ENCODE data around the gene GCH1. TPM values are rescaled to one million over a fixed set of nuclear protein-coding genes. Genes with fewer than 3 reads are reported as not detected.

Gene GCH1
- total RNA-seq, 2 experiments from 2014 or later: 18.4 to 20.4 TPM

- Histone ChIP-seq H3K36me3 (ENCODE audit: insufficient read depth, low read length) (no peaks in the 10 kb centered on the region), H3K27me3 (ENCODE audit: control insufficient read depth in 1 of 2, insufficient read depth in 2 of 2, low read length in 2 of 2) (no peaks in the 10 kb centered on the region), H3K4me3 (ENCODE audit: low read length) (no peak overlapping the region), H3K4me1 (ENCODE audit: insufficient read depth, low read length) (no peaks in the 10 kb centered on the region), H3K9me3 (ENCODE audit: control insufficient read depth in 1 of 2, insufficient read depth in 1 of 2, low read length in 2 of 2) (peaks cover 4 to 6% of the 10 kb centered on the region in 2 experiments), H3K27ac (ENCODE audit: low read depth in 1 of 2, low read length in 2 of 2) (no peak overlapping the region)
- no peak overlapping the region for H3K4me3 Mint-ChIP-seq
- DNase-seq: no peak
- no peak overlapping the region for H3K27ac Mint-ChIP-seq
- TF ChIP-seq CTCF (IDR thresholded peaks at IDR 0.05): no peak
- no peaks in the 10 kb centered on the region for H3K4me1 Mint-ChIP-seq (ENCODE audit: low read depth)
- CTCF ChIA-PET: no interaction called here
- intact Hi-C loops (cut with DNase I, micrococcal nuclease): no loop called here
- POLR2A ChIA-PET: no interaction called here
- H3K27me3 Mint-ChIP-seq: peaks cover 20% of the 10 kb centered on the region
- H3K9me3 Mint-ChIP-seq: no peaks in the 10 kb centered on the region
- no peak for ATAC-seq (ENCODE audit: poor library complexity)
- H3K36me3 Mint-ChIP-seq (ENCODE audit: low read depth): no peaks in the 10 kb centered on the region
Measured at GRCh38 chr14:54798465-54799124, 104.0 kb downstream of the GCH1 start.

DNA sequence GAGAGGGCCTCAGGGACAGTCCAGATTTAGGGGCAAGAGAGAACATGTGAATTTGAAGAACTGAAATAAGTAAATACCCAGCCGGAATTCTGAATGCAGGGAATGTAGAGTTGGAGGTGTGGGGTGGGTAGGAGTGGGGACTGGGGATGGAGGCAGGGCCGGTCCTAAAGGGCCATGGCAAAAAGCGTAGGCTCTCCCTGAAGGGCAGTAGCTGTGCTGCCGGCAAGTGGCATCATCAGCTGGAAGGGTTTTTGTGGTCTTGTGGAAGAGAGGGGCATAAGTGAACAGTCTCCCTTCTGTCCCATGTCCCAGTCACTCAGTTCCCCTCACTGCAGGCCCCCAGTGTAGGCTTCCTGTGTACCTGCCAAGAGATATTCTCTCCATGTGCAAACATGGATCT is 104.6 kb downstream of the GCH1 start:
- Histone ChIP-seq H3K27ac (ENCODE audit: low read depth in 1 of 2, low read length in 2 of 2) (no peak overlapping the region), H3K9me3 (ENCODE audit: control insufficient read depth in 1 of 2, insufficient read depth in 1 of 2, low read length in 2 of 2) (peaks cover 4 to 6% of the 10 kb centered on the region in 2 experiments), H3K4me3 (ENCODE audit: low read length) (no peak overlapping the region), H3K36me3 (ENCODE audit: insufficient read depth, low read length) (no peaks in the 10 kb centered on the region), H3K27me3 (ENCODE audit: control insufficient read depth in 1 of 2, insufficient read depth in 2 of 2, low read length in 2 of 2) (no peaks in the 10 kb centered on the region), H3K4me1 (ENCODE audit: insufficient read depth, low read length) (no peaks in the 10 kb centered on the region)
- peaks cover 20% of the 10 kb centered on the region for H3K27me3 Mint-ChIP-seq
- no peak for TF ChIP-seq CTCF (IDR thresholded peaks at IDR 0.05)
- no peaks in the 10 kb centered on the region for H3K4me1 Mint-ChIP-seq (ENCODE audit: low read depth)
- no peak for ATAC-seq (ENCODE audit: poor library complexity)
- ChIA-PET CTCF (no interaction called here), POLR2A (no interaction called here)
- intact Hi-C loops (cut with DNase I, micrococcal nuclease): no loop called here
- DNase-seq: no peak
- H3K4me3 Mint-ChIP-seq: no peak overlapping the region
- H3K9me3 Mint-ChIP-seq: no peaks in the 10 kb centered on the region
- no peak overlapping the region for H3K27ac Mint-ChIP-seq
- no peaks in the 10 kb centered on the region for H3K36me3 Mint-ChIP-seq (ENCODE audit: low read depth)

- Mint-ChIP-seq H3K4me1 (ENCODE audit: low read depth) (no peaks in the 10 kb centered on the region), H3K4me3 (no peak overlapping the region), H3K9me3 (no peaks in the 10 kb centered on the region), H3K36me3 (ENCODE audit: low read depth) (no peaks in the 10 kb centered on the region), H3K27me3 (peaks cover 20% of the 10 kb centered on the region), H3K27ac (no peak overlapping the region)
- Histone ChIP-seq H3K36me3 (ENCODE audit: insufficient read depth, low read length) (no peaks in the 10 kb centered on the region), H3K4me3 (ENCODE audit: low read length) (no peak overlapping the region), H3K27ac (ENCODE audit: low read depth in 1 of 2, low read length in 2 of 2) (no peak overlapping the region), H3K27me3 (ENCODE audit: control insufficient read depth in 1 of 2, insufficient read depth in 2 of 2, low read length in 2 of 2) (no peaks in the 10 kb centered on the region), H3K9me3 (ENCODE audit: control insufficient read depth in 1 of 2, insufficient read depth in 1 of 2, low read length in 2 of 2) (peaks cover 4 to 6% of the 10 kb centered on the region in 2 experiments), H3K4me1 (ENCODE audit: insufficient read depth, low read length) (no peaks in the 10 kb centered on the region)
- DNase-seq: no peak
- ChIA-PET POLR2A (no interaction called here), CTCF (no interaction called here)
- no peak for TF ChIP-seq CTCF (IDR thresholded peaks at IDR 0.05)
- no peak for ATAC-seq (ENCODE audit: poor library complexity)
- intact Hi-C loops (cut with DNase I, micrococcal nuclease): no loop called here
Measured at GRCh38 chr14:54797556-54797955, 105.1 kb downstream of the GCH1 start.
